Activated CD8-positive, alpha-beta T cell treated with anti-CD3 and anti-CD28 coated beads, Interleukin-2, amount 10 ng/mL, durations not matched to agents 7 days and 5 days (primary cell): ENCODE measurements around the gene ZNFX1. TPM values are rescaled to one million over a fixed set of nuclear protein-coding genes. Genes with fewer than 3 reads are reported as not detected.

Source experiments
- ATAC-seq: fragments of 150-1000 bp; cut with Tn5 transposase; one replicate; pipeline ENCODE4 v1.10.0; 2021; ENCODE audit warnings: moderate library complexity
- CTCF ChIA-PET: fragments of 350-600 bp; sonication (Branson Sonifier 250); formaldehyde crosslinking; loops from one replicate; lab custom pipeline; 2021; ENCODE audit warnings: antibody characterized with exemption; lab: Charles Lee
- POLR2A ChIA-PET: fragments of 350-600 bp; sonication (Branson Sonifier 250); formaldehyde crosslinking; loops from one replicate; lab custom pipeline; 2021; ENCODE audit warnings: antibody characterized with exemption; lab: Charles Lee
- DNase-seq: peaks from one replicate; pipeline ENCODE4 v3.0.0-alpha.2; 2020
- H3K27ac Mint-ChIP-seq: one replicate; pipeline ENCODE4 v1.8.0; 2021; ENCODE audit warnings: mild to moderate bottlenecking, mixed read lengths
- H3K27me3 Mint-ChIP-seq: one replicate; pipeline ENCODE4 v1.8.0; 2021; ENCODE audit warnings: low read depth, mixed read lengths
- H3K36me3 Mint-ChIP-seq: one replicate; pipeline ENCODE4 v1.8.0; 2021; ENCODE audit warnings: low read depth, mixed read lengths
- H3K4me1 Mint-ChIP-seq: one replicate; pipeline ENCODE4 v1.8.0; 2021; ENCODE audit warnings: low read depth, mixed read lengths
- H3K4me3 Mint-ChIP-seq: one replicate; pipeline ENCODE4 v1.8.0; 2021; ENCODE audit warnings: mild to moderate bottlenecking, mixed read lengths
- H3K9me3 Mint-ChIP-seq: one replicate; pipeline ENCODE4 v1.8.0; 2022; ENCODE audit warnings: mixed read lengths; ENCODE audit not compliant: insufficient read depth
- total RNA-seq, 2 experiments: library from RNA; stranded (reverse); gene quantifications; one replicate each; pipeline ENCODE4 v1.2.3, GENCODE V29; 2021

ZNFX1 gene
- total RNA-seq, 2 experiments from 2014 or later: 52.7 to 54.2 TPM

DNA sequence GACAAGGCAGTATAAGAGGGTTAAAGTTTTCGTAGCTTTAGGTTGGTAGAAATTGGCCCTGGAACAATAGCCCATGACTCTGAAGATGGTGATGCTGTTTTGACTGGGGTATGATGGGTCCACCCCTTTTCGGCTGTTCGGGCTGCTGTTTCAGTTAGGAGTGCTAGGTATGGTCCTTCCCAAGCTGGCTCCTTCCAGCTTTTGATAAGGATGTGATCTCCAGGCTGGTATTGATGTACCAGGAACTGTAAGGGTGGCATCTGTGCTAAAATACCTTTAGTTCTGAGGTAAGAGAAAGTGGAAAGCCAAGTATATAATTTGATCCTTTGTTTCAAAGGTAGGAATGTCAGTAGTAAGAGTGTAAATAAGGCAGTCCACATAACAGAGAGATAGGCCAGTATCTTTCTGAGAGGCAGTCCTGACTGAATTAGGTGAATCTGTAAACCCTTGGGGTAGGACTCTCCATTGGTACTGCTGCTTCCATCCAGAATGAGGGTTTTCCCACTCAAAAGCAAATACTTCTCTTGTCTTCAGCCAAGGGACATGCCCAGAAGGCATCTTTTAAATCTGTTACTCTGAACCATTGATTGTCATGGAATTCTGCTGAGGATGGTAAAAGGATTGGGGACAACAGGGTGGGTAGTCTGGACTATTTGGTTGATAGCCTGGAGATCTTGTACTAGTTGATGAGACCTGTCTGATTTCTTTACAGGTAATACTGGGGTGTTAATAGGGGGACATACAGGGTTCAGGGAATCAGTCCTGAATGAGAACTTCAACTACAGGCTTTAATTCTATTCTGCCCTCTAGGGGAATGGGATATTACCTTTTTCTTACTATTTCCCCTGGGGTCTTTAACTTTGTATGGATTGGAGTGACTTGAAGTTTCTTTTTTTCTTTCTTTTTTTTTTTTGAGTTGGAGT, 6.1 kb upstream of the ZNFX1 start:
- Mint-ChIP-seq H3K36me3 (peaks cover 100% of the 10 kb centered on the region), H3K9me3 (peaks cover 68% of the 10 kb centered on the region), H3K4me3 (peak overlapping the region; percentile 94), H3K27ac (peak overlapping the region; percentile 74), H3K4me1 (peaks cover 81% of the 10 kb centered on the region), H3K27me3 (no peaks in the 10 kb centered on the region)
- ChIA-PET CTCF (interaction anchor here (1.2 kb wide), 1 partner anchor 37 kb away, joined by 3 read pairs; no protein-coding TSS in a partner anchor), POLR2A (interaction anchor here (0.9 to 1.9 kb wide), 4 partner anchors 8 to 34 kb away, joined by 3 to 10 read pairs (median 4); no protein-coding TSS in a partner anchor)
- ATAC-seq (no peak), DNase-seq (no peak)

- Mint-ChIP-seq H3K36me3 (peaks cover 99% of the 10 kb centered on the region), H3K9me3 (peaks cover 68% of the 10 kb centered on the region), H3K4me3 (peak overlapping the region; percentile 94), H3K27me3 (no peaks in the 10 kb centered on the region), H3K4me1 (peaks cover 81% of the 10 kb centered on the region), H3K27ac (peak overlapping the region; percentile 74)
- POLR2A ChIA-PET: interaction anchor here (0.9 to 1.9 kb wide), 5 partner anchors 8 to 36 kb away, joined by 3 to 10 read pairs (median 4); no protein-coding TSS in a partner anchor
- DNase-seq: no peak
- ATAC-seq: no peak
- CTCF ChIA-PET: interaction anchor here (1.2 to 2.2 kb wide), 3 partner anchors 36 to 40 kb away, joined by 3 to 7 read pairs (median 3); no protein-coding TSS in a partner anchor
Measured at GRCh38 chr20:49283176-49283702, 5.4 kb upstream of the ZNFX1 start.

GRCh38 chr20:49282584-49283171, 4.8 kb upstream of the ZNFX1 start:
- no peak for ATAC-seq
- peaks cover 68% of the 10 kb centered on the region for H3K9me3 Mint-ChIP-seq
- POLR2A ChIA-PET: interaction anchor here (0.9 to 1.9 kb wide), 6 partner anchors 9 to 95 kb away, joined by 3 to 10 read pairs (median 4); partner anchors contain the start of gene STAU1

GRCh38 chr20:49281913-49282467, 4.1 kb upstream of the ZNFX1 start:
- Mint-ChIP-seq H3K27me3 (no peaks in the 10 kb centered on the region), H3K36me3 (peaks cover 90% of the 10 kb centered on the region), H3K27ac (peak overlapping the region; percentile 92), H3K9me3 (peaks cover 62% of the 10 kb centered on the region), H3K4me3 (peak overlapping the region; percentile 94), H3K4me1 (peaks cover 73% of the 10 kb centered on the region)
- ChIA-PET CTCF (interaction anchor here (0.9 to 2.2 kb wide), 3 partner anchors 19 to 42 kb away, joined by 3 to 7 read pairs (median 3); no protein-coding TSS in a partner anchor), POLR2A (interaction anchor here (0.9 to 1.9 kb wide), 5 partner anchors 10 to 94 kb away, joined by 3 to 10 read pairs (median 4); partner anchors contain the start of gene STAU1)
- ATAC-seq: no peak
- no peak for DNase-seq

More at GRCh38 chr20:49282584-49283171, 4.8 kb upstream of the ZNFX1 start:
- peaks cover 94% of the 10 kb centered on the region for H3K36me3 Mint-ChIP-seq
- peak overlapping the region; percentile 74 for H3K27ac Mint-ChIP-seq
- H3K4me1 Mint-ChIP-seq: peaks cover 79% of the 10 kb centered on the region
- peak overlapping the region; percentile 94 for H3K4me3 Mint-ChIP-seq
- CTCF ChIA-PET: interaction anchor here (1.5 to 2.2 kb wide), 2 partner anchors 36 to 41 kb away, joined by 3 to 7 read pairs; no protein-coding TSS in a partner anchor
- DNase-seq: no peak
- no peaks in the 10 kb centered on the region for H3K27me3 Mint-ChIP-seq

DNA sequence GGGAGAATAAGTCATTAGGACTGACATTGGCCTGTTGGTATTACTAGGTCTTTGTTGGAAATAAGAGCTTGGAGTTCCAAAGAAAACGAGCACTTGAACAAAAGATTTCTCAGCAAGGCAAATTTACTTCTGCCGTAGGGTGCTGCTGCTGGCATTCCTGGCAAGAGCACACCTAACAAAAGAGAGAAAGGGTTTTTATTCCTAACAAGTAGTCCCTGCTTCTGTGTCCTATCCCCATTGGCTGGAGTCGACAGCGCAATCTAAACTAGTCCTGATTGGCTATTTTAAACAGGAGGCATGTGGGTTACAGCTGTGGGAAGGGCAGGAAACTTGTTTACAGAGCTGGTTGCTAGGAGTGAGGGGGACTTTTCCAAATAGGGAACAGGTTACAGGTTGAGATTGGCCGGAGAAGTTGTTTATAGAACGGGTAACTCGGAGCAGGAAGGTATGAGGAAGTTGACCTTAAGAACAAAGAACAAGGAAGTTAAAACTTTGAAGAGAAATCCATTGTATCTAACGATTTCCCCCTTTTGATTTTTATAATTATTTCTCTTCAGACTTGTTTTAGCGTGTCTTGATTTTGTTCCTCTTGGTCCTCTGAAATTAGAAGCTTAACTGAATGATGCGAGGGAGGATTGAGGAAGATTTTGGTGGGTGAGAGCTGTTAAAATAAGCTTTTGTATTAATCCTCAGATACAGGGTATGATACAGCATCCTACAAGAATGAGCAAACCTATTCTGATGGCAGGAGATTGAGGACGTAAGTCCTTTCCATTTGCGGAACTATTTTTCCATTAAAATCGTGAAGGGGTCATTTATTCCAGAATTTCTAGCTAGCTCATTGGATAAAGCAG, 3.4 kb upstream of the ZNFX1 start:
- ChIA-PET POLR2A (interaction anchor here (1.0 to 1.9 kb wide), 9 partner anchors 10 to 313 kb away, joined by 3 to 10 read pairs (median 4); partner anchors contain the start of genes CSE1L and STAU1), CTCF (interaction anchor here (0.9 to 2.2 kb wide), 4 partner anchors 16 to 42 kb away, joined by 3 to 7 read pairs (median 4); no protein-coding TSS in a partner anchor)
- peak overlapping the region; percentile 92 for H3K27ac Mint-ChIP-seq
- no peaks in the 10 kb centered on the region for H3K27me3 Mint-ChIP-seq
- no peak for ATAC-seq
- H3K36me3 Mint-ChIP-seq: peaks cover 90% of the 10 kb centered on the region
- H3K4me3 Mint-ChIP-seq: peak overlapping the region; percentile 94
- peaks cover 70% of the 10 kb centered on the region for H3K4me1 Mint-ChIP-seq
- DNase-seq: no peak
- peaks cover 56% of the 10 kb centered on the region for H3K9me3 Mint-ChIP-seq

GRCh38 chr20:49280463-49281058, 2.7 kb upstream of the ZNFX1 start:
- no peak for ATAC-seq
- CTCF ChIA-PET: interaction anchor here (1.0 to 1.2 kb wide), 2 partner anchors 17 to 38 kb away, joined by 3 to 4 read pairs; no protein-coding TSS in a partner anchor
- peak overlapping the region; percentile 92 for H3K27ac Mint-ChIP-seq
- no peaks in the 10 kb centered on the region for H3K27me3 Mint-ChIP-seq
- peaks cover 87% of the 10 kb centered on the region for H3K36me3 Mint-ChIP-seq
- peak overlapping the region; percentile 94 for H3K4me3 Mint-ChIP-seq
- H3K4me1 Mint-ChIP-seq: peaks cover 70% of the 10 kb centered on the region
- POLR2A ChIA-PET: interaction anchor here (1.1 to 1.7 kb wide), 7 partner anchors 8 to 314 kb away, joined by 3 to 6 read pairs (median 4); partner anchors contain the start of gene CSE1L
- no peak for DNase-seq
- H3K9me3 Mint-ChIP-seq: peaks cover 51% of the 10 kb centered on the region

GRCh38 chr20:49279677-49280462, 2.0 kb upstream of the ZNFX1 start:
- Mint-ChIP-seq H3K27me3 (no peaks in the 10 kb centered on the region), H3K4me1 (peaks cover 69% of the 10 kb centered on the region), H3K4me3 (peak overlapping the region; percentile 94), H3K27ac (peak overlapping the region; percentile 92), H3K36me3 (peaks cover 86% of the 10 kb centered on the region), H3K9me3 (peaks cover 45% of the 10 kb centered on the region)
- no peak for DNase-seq
- ChIA-PET POLR2A (interaction anchor here (0.8 to 1.7 kb wide), 13 partner anchors 9 to 314 kb away, joined by 3 to 6 read pairs (median 4); partner anchors contain the start of gene CSE1L), CTCF (interaction anchor here (1.0 to 1.2 kb wide), 2 partner anchors 17 to 39 kb away, joined by 3 to 4 read pairs; no protein-coding TSS in a partner anchor)
- no peak for ATAC-seq

DNA sequence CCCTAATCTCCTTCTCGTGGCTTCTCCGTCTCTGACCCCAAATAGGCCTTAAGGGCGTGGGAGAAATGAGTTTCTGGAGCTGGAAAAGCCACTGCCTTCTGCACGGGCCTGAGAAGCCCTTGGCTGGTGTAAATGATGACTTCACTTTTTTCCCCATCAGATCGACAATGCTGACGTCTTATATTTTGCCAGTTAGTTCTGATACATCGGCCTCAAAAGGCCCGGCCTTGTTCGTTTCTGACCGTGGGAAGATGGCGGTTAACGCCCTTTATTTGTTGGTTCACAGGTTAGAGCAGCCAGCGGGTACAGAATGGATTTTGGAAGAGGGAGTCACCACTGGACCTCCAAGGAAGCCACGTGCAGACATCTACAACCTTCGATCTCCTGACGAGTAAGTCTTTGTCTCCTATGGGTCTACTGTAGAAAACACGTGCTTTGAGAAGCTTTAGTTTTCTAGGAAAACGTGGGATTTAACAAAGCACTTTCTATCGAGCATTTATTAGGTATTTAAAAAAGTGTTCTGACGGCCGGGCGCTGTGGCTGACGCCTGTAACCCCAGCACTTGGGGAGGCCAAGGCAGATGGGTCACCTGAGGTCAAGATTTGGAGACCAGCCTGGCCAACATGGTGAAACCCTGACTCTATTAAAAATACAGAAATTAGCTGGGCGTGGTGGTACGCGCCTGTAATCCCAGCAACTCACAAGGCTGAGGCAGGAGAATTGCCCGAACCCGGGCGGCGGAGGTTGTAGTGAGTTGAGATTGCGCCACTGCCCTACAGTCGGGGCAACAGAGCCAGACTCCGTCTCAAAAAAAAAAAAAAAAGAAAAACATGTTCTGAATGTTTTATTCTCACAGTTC, 1.2 kb upstream of the ZNFX1 start:
- Mint-ChIP-seq H3K27ac (peak overlapping the region; percentile 92), H3K36me3 (peaks cover 78% of the 10 kb centered on the region), H3K27me3 (no peaks in the 10 kb centered on the region), H3K9me3 (peaks cover 37% of the 10 kb centered on the region), H3K4me3 (peak overlapping the region; percentile 94), H3K4me1 (peaks cover 64% of the 10 kb centered on the region)
- no peak for ATAC-seq
- CTCF ChIA-PET: no interaction called here
- peak; percentile 58 for DNase-seq
- POLR2A ChIA-PET: interaction anchor here (0.6 to 1.7 kb wide), 14 partner anchors 8 to 315 kb away, joined by 3 to 7 read pairs (median 4); partner anchors contain the start of gene CSE1L

GRCh38 chr20:49277786-49278035, 146 bp downstream of the ZNFX1 start:
- Mint-ChIP-seq H3K36me3 (peaks cover 71% of the 10 kb centered on the region), H3K4me3 (peak overlapping the region; percentile 94), H3K9me3 (peaks cover 27% of the 10 kb centered on the region), H3K27ac (peak overlapping the region; percentile 92), H3K27me3 (no peaks in the 10 kb centered on the region), H3K4me1 (peaks cover 60% of the 10 kb centered on the region)
- no peak for DNase-seq
- no peak for ATAC-seq
- POLR2A ChIA-PET: interaction anchor here (0.6 to 1.4 kb wide), 5 partner anchors 9 to 232 kb away, joined by 3 to 7 read pairs (median 4); partner anchors contain the start of gene CSE1L
- CTCF ChIA-PET: interaction anchor here (0.7 to 2.3 kb wide), 4 partner anchors 10 to 60 kb away, joined by 3 to 9 read pairs (median 4); no protein-coding TSS in a partner anchor
